Activated naive CD4-positive, alpha-beta T cell treated with anti-CD3 and anti-CD28 coated beads, Interleukin-2, amount 10 ng/mL, durations not matched to agents 5 hours and 36 hours (primary cell): ENCODE results near the gene OR10V1. TPM values are rescaled to one million over a fixed set of nuclear protein-coding genes. Genes with fewer than 3 reads are reported as not detected.

ENCODE experiments used
- total RNA-seq, 2 experiments: library from RNA; stranded (reverse); gene quantifications; one replicate each; pipeline ENCODE4 v1.2.3, GENCODE V29; 2021

OR10V1 gene
- total RNA-seq = not detected

GRCh38 chr11:59713745-59714144, at the start of gene OR10V1:
Gene OR10V1 (minus strand): TSS chr11:59713845. CDS start chr11:59713845, 0 bp downstream.

GRCh38 chr11:59754859-59755700, 41.4 kb upstream of the OR10V1 start, which contains the start of gene STX3:
Gene STX3 (plus strand): TSS chr11:59755376. CDS start chr11:59755606, 230 bp downstream.

GRCh38 chr11:59668950-59669610, 44.6 kb downstream of the OR10V1 start, which contains the start of gene PATL1:
Gene PATL1 (minus strand): TSS chr11:59669037. CDS start chr11:59668895, 142 bp downstream.

Other genes starting within 250 kb of the OR10V1 start
- gene OR4D10, start 240.5 kb downstream of the OR10V1 start, total RNA-seq = not detected
- gene OR4D11, start 210.3 kb downstream of the OR10V1 start, total RNA-seq = not detected
- not detected for gene OR4D9, start 202.3 kb downstream of the OR10V1 start, total RNA-seq
- 10 to 100 TPM; 38.6 to 41.1 TPM for gene OSBP, start 98.1 kb downstream of the OR10V1 start, total RNA-seq
- 10 to 100 TPM; 43.4 to 44.8 TPM for gene PATL1, start 44.8 kb downstream of the OR10V1 start, total RNA-seq
- 10 to 100 TPM; 39.3 to 40.2 TPM for gene STX3, start 41.5 kb upstream of the OR10V1 start, total RNA-seq
- gene MRPL16, start 96.9 kb upstream of the OR10V1 start, total RNA-seq = 10 to 100 TPM; 60.9 to 65.9 TPM
- gene CBLIF, start 131.7 kb upstream of the OR10V1 start, total RNA-seq = not detected
- gene TCN1, start 152.6 kb upstream of the OR10V1 start, total RNA-seq = not detected
- gene OOSP3, start 164.9 kb upstream of the OR10V1 start, total RNA-seq = not detected
- not detected for gene OOSP1, start 224.6 kb upstream of the OR10V1 start, total RNA-seq